GM13977 (cell line): ENCODE measurements around the gene PSMG3.

Source experiments
- DNase-seq: peaks from one replicate; pipeline ENCODE4 v3.0.0; 2012; ENCODE audit warnings: low spot score
- CTCF ChIP-seq: IDR thresholded peaks from 2 replicates; pipeline ENCODE4 v1.5.1; 2012; ENCODE audit warnings: mild to moderate bottlenecking, control low read depth; ENCODE audit not compliant: insufficient read depth; ENCODE audit errors: extremely low read depth, missing control alignments
- in situ Hi-C: fragments of 300-500 bp; cut with MboI; formaldehyde crosslinking; loops from one replicate; pipeline ENCODE4 v1.12.0; 2022; ENCODE audit warnings: low sequenced_read_pairs, low pct_unique_long_range_greater_than_20kb, mixed read lengths, inconsistent platforms; ENCODE audit not compliant: unreplicated experiment

Gene PSMG3

GRCh38 chr7:1597791-1598190 lies 28.0 kb upstream of the PSMG3 start:
- no peak for DNase-seq
- no peak for TF ChIP-seq CTCF
- in situ Hi-C loops: loop anchor here (25.0 kb wide), 1 partner anchor 615 kb away; no protein-coding TSS in a partner anchor

- TF ChIP-seq CTCF: no peak
- DNase-seq: no peak
- in situ Hi-C loops: loop anchor here (25.0 kb wide), 1 partner anchor 615 kb away; no protein-coding TSS in a partner anchor
Measured at GRCh38 chr7:1597066-1597760, 27.4 kb upstream of the PSMG3 start.

- in situ Hi-C loops: loop anchor here (25.0 kb wide), 1 partner anchor 616 kb away; no protein-coding TSS in a partner anchor
- no peak for TF ChIP-seq CTCF
Measured at GRCh38 chr7:1596181-1597043, 26.6 kb upstream of the PSMG3 start.

GRCh38 chr7:1595636-1596035 lies 25.8 kb upstream of the PSMG3 start:
- in situ Hi-C loops: loop anchor here (25.0 kb wide), 1 partner anchor 617 kb away; no protein-coding TSS in a partner anchor
- TF ChIP-seq CTCF: no peak
- no peak for DNase-seq

More at GRCh38 chr7:1596181-1597043, 26.6 kb upstream of the PSMG3 start:
- no peak for DNase-seq

- in situ Hi-C loops: loop anchor here (25.0 kb wide), 1 partner anchor 617 kb away; no protein-coding TSS in a partner anchor
- DNase-seq: no peak
- TF ChIP-seq CTCF: no peak
Measured at GRCh38 chr7:1595027-1595426, 25.2 kb upstream of the PSMG3 start.

- in situ Hi-C loops: loop anchor here (25.0 kb wide), 1 partner anchor 618 kb away; no protein-coding TSS in a partner anchor
- DNase-seq: no peak
- no peak for TF ChIP-seq CTCF
Measured at GRCh38 chr7:1593904-1594421, 24.1 kb upstream of the PSMG3 start.
